GM18505 (cell line): Measurements from ENCODE around the gene POLR3B.

ENCODE experiments used
- ATAC-seq: cut with Tn5 transposase; IDR thresholded peaks from one replicate; pipeline ENCODE4 v1.9.1; 2021; ENCODE audit not compliant: unreplicated experiment
- POLR2A ChIP-seq: IDR thresholded peaks from 4 replicates; pipeline ENCODE4 v1.6.1; 2011; ENCODE audit warnings: borderline replicate concordance; ENCODE audit not compliant: insufficient read depth, insufficient read length; ENCODE audit errors: extremely low read depth

The POLR3B gene

DNA sequence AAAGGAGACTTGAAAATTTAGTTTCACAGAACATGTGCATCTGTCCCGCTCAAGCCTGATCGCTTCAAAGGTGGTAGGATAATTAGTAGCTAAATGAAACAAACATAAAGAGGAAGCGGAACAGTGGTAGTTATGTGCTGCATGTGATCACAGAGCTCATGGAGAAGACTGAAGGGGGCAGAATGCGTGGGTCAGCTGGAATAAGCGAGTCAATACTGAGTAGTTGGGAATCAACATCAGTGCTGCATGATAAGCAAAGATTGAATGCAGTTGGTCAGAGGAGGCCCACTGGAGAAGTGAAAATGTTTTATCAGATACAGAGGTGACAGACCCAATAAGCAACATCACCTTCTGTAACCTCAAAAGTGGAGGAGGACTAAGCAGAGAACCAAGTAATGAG lies 130.1 kb downstream of the POLR3B start:
- ATAC-seq: no peak
- TF ChIP-seq POLR2A: no peak

DNA sequence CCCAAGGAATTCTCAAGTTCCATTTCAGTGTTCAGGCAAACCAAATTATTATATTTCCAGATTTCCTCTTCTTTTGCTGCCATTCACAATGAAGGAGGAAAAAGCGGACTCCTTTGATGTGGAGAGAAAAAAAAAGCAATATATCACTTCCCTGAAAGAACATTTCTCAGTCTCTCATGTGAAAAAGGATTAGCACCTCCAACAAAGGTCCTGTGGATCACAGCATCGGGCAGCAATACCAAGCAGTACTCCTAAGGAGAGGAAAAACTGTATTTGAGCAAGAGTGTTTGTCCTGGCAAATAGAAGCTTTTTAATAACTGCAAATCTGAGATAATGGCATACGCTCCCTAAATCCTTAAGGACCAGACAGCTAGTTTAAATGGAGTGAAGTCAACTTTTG lies 131.3 kb downstream of the POLR3B start:
- no peak for ATAC-seq
- TF ChIP-seq POLR2A: no peak

DNA sequence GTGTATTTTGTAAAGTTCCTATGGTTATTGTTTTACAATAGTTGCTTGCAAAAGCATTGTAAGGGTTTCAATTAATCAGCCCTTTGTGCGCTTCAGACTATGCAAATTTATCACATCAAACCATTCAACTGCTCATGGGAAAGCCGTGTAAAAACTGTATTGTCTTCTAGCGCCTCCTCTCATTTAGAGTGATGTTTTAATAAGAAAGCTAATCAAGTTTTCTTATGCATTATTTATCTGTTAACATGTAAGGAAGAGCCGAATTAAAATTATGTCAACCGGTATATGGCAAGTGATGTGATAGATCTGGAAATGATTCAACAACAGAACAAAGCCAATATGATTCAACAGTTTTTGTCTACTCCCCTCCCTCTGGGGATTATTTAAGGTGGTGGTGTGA lies 132.7 kb downstream of the POLR3B start:
- ATAC-seq: no peak
- no peak for TF ChIP-seq POLR2A

DNA sequence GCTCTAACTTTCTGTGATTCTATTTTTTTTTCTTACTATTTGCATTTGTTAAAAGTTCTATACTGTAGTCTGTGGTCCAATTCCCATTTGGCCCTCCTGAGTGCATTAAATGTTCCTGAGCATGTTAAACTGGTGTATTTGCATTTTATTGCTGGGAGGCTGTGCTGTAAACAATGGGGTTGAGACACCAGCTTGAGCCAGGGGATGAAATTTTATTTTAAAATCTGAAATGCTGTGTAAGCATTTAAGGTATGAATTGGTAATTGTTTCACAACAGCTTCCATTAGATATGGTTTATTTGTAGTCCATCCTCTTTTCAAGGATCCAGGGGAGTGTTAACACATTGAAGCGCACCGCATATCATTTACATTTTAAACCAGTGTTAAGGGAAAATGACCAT lies 135.3 kb downstream of the POLR3B start:
- no peak for ATAC-seq

DNA sequence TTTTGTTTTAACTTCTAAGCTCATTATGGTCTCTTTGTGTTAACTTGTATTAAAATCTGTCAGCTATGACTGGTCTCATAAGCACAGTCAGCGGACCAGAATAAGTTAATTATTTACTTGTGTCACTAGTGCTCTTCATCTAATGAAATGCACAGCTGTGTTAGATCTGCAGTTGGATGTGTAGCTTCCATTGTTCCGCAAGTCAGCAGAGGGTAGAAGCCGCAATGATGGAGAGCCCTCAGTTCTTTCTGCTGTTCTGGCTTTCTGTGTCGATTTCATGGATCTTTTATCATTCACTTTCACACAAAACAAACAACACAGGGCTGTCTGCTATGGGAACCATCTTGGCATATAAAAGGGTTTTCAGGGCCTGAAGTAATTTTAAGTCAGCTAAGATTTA lies 136.0 kb downstream of the POLR3B start:
- ATAC-seq: no peak
- TF ChIP-seq POLR2A: no peak

More for the DNA sequence above, 135.3 kb downstream of the POLR3B start:
- TF ChIP-seq POLR2A: no peak

DNA sequence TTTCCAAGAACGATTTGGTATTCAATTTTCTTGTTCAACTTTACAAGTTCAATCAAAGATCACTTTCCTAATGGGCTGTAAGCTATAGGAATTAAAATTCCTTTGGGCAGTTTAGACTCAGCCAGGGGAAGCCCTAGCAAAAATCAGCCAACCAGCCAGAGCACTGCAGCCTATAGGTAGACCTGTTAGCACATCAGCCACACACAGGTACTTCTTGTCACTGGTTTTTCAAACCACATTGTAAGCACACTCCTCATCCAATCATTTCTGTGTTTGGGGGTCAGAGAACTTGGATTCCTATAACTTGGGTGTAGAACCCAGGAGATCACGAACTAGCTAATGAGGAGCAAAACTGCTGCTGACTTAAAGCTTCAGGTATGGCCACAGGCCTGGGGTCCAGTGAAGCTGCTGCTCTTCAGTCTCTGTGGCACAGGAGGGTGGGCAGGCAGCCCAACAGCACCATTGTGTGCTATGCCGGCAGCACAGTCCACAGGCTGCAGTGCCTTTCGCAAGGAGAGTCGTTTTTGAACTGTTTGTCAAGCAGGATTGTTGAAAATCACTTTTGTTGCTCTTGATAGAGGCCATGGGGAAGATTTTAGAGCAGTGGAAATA lies 137.9 kb downstream of the POLR3B start:
- no peak for TF ChIP-seq POLR2A
- no peak for ATAC-seq

DNA sequence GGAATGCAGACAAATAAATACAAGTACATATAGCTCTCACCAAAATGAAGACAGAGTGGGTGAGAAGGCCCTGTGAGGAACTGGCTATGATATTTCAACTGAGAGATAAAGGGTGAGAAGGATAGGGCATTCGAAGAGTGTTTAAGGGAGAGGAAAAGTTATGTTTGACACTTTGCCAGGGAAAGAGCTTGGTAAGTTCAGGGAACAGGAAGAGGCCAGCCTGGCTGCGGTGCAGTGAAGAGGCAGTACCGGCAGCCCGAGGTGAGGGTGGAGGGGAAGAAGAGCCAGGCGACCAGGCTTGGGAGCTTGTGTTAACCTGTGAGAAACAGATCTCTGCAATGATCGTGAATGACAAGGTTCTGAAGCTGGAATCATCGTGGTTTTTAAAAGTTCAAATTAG lies 140.5 kb downstream of the POLR3B start:
- TF ChIP-seq POLR2A: no peak
- no peak for ATAC-seq

DNA sequence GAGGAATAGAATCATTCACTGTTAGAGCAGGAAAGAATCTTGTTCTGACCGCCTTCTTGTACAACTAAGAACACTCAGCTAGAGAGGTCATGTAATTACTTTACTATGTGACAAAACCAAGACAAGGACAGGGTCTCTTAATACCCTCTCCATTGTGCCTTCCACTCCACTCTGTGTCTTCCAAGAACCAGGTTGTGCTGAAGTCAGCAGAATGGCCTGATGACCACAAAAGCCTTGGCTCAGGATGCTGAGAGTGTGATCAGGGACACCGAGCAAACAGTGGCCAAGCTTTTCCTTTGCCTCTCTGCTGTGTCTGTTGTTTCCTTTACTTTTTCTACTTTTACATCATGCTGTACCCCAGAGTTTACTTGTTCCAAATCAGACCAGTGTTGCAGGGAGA lies 142.1 kb downstream of the POLR3B start:
- no peak for ATAC-seq
- TF ChIP-seq POLR2A: no peak

DNA sequence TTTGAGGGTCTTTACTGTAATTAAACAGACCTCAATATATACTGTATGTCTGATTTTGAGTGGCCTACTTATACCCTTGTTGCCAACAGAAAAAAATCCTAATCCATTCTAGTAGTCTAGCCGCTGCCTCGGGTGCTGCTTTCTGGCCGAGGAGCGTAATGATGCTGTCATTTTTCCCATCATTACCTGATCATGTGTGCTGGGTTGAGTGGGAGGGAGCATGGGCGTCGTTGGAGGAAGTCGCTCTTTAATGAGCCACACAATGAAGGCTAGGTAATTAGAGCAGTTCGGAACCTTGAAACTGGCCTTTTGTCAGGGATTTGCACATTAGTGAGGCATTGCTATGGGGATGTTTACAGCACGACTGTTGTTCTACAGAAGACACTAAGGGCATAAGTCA lies 149.1 kb downstream of the POLR3B start:
- no peak for TF ChIP-seq POLR2A
- ATAC-seq: no peak

DNA sequence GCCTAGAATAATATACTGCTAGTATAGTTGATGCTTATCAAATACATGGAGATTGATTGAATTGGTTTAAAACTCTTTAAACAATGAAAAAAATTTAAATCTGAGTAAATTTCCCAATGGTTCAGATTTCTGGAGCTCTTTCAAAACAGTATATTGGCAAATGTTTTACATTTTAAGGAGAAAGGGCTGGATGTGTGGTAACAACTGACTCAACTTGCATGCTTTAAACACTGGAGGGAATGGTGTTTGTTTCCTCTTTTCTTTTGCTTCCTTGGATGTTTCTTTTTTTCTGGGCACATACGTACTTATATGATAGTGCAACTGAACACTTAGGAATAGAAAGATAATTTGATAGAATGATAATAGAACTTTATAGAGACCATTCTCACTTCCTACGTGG lies 151.4 kb downstream of the POLR3B start:
- no peak for ATAC-seq
- TF ChIP-seq POLR2A: no peak

DNA sequence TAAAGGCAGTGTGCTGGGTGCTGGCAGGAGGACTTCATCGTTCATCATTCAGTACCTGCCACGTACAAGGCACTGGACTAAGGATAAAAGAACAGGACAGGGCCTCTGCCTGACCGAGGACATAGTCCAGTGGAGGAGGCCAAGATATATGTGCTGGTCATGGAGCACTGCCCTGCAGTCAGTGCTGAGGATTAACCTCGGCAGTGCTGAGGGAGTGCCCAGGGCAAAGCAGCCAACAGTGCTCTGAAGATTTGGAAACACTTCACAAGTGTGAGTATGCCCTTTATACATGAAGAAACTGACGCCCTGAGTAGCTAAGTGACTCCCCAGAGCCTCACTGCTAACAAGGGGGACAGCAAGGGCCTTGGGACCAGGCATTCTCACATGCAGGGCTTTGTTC lies 153.8 kb downstream of the POLR3B start:
- TF ChIP-seq POLR2A: no peak
- no peak for ATAC-seq

DNA sequence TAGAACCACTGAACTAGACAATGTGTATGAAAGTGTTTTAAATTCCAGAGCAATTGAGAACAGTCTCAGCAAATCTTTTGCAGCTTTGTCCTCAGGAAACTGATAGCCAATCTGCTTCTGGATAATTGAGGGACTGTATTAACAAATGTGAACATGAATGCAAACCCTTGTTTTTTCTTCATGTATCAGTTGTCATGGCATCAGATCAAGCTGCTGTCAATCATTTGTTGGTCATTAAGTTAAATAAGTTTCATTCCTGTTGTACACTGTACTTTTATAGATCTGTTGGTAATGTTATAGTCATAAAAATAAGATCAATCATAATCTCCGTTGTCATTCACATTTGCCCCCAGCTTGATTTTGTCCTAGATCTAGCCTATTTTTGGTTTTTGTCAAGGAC lies 159.8 kb downstream of the POLR3B start:
- no peak for TF ChIP-seq POLR2A
- ATAC-seq: no peak

DNA sequence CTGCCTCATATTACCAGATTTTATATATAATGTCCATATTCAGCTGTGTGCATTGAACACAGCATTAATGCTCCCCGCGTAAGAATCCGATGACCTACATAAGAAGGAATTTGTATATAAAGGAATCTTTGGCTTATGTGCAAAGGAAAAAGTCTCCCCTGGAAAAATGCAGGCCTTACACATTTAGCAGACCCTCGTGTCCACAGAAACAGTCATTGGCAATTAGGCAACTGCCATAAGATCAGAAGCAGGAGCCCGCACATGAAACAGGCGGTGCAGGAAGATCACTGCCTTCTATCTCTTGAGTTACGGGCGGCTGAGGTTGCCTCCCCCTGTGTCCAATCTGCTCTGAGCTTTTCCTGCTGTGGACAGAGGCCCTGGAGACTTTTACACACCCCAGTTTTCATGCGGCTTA lies 162.1 kb downstream of the POLR3B start:
- no peak for ATAC-seq
- TF ChIP-seq POLR2A: no peak

DNA sequence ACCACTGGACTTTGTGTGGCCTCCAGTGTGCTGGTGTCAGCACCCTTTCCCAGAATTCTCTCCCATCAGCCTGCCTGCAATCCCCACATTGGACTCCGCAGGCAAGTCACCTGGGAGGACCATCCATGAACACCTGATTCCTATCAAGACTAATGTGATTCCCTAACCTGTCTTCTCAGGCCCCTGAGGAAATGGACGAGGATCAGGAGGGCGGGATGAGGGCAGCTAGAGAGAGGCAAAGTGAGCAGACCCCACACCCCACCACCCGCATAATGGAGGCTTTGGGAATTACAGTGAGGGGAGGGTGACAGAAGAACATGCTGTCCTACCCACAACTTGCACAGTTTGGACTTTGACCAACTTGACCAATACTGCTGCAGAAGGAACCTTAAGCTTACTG lies 164.4 kb downstream of the POLR3B start:
- TF ChIP-seq POLR2A: no peak
- ATAC-seq: no peak

DNA sequence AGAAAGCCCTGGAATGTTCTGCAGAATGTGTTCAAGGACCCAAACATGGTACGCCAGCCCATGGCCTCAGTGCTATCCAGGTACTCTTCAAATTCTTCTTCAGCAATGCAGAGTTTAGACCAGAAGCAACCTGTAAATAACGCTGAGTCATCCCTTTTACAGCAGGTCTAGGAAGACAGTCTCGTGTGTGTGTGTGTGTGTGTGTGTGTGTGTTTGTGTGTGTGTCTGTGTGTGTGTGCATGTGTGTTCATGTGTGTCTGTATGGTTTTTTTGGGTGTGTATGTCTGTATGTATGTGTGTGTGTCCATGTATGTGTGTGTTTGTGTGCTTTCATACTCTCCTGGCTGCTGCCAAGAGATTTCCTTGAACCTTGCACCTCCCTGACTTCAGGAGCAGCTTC lies 165.2 kb downstream of the POLR3B start:
- no peak for TF ChIP-seq POLR2A
- ATAC-seq: no peak
